Immature natural killer cell (primary cell): ENCODE measurements around the gene RPS23. TPM values are rescaled to one million over a fixed set of nuclear protein-coding genes. Genes with fewer than 3 reads are reported as not detected.

Experiments used
- DNase-seq, 3 donors: peaks; one replicate each; pipeline ENCODE4 v3.0.0; 2022; ENCODE audit warnings: mixed read lengths in 1 of 3
- H3K27ac Mint-ChIP-seq, 6 donors: one replicate each; pipeline ENCODE4 v1.8.0; 2020; ENCODE audit warnings: mixed read lengths in 6 of 6, mild to moderate bottlenecking in 5 of 6, inconsistent platforms in 4 of 6, moderate library complexity in 3 of 6
- H3K27me3 Mint-ChIP-seq, 3 donors: one replicate each; pipeline ENCODE4 v1.8.0; 2020 to 2021; ENCODE audit warnings: low read depth in 3 of 3, mild to moderate bottlenecking in 3 of 3, mixed read lengths in 3 of 3, moderate library complexity in 3 of 3, inconsistent platforms in 1 of 3
- H3K36me3 Mint-ChIP-seq, 3 donors: one replicate each; pipeline ENCODE4 v1.8.0; 2020; ENCODE audit warnings: mixed read lengths in 3 of 3, inconsistent platforms in 2 of 3, mild to moderate bottlenecking in 2 of 3
- H3K4me1 Mint-ChIP-seq, 2 donors: one replicate each; pipeline ENCODE4 v1.8.0; 2020; ENCODE audit warnings: inconsistent platforms in 2 of 2, mild to moderate bottlenecking in 2 of 2, mixed read lengths in 2 of 2, moderate library complexity in 1 of 2
- H3K4me3 Mint-ChIP-seq, 5 donors: one replicate each; pipeline ENCODE4 v1.8.0; 2020; ENCODE audit warnings: mild to moderate bottlenecking in 5 of 5, mixed read lengths in 5 of 5, inconsistent platforms in 3 of 5, moderate library complexity in 3 of 5
- H3K9me3 Mint-ChIP-seq, 6 donors: one replicate each; pipeline ENCODE4 v1.8.0; 2020; ENCODE audit warnings: mild to moderate bottlenecking in 6 of 6, mixed read lengths in 6 of 6, inconsistent platforms in 4 of 6, moderate library complexity in 3 of 6
- polyA plus RNA-seq, 3 donors: library from polyadenylated mRNA; unstranded; fragments of 300-500 nt; fragmentation: Illumina TruSeq; gene quantifications; one replicate each; pipeline ENCODE4 v1.2.3, GENCODE V29; 2021

Gene RPS23
- polyA plus RNA-seq: 1,000 to 10,000 TPM; 1,212 to 1,948 (median 1,346) TPM

DNA sequence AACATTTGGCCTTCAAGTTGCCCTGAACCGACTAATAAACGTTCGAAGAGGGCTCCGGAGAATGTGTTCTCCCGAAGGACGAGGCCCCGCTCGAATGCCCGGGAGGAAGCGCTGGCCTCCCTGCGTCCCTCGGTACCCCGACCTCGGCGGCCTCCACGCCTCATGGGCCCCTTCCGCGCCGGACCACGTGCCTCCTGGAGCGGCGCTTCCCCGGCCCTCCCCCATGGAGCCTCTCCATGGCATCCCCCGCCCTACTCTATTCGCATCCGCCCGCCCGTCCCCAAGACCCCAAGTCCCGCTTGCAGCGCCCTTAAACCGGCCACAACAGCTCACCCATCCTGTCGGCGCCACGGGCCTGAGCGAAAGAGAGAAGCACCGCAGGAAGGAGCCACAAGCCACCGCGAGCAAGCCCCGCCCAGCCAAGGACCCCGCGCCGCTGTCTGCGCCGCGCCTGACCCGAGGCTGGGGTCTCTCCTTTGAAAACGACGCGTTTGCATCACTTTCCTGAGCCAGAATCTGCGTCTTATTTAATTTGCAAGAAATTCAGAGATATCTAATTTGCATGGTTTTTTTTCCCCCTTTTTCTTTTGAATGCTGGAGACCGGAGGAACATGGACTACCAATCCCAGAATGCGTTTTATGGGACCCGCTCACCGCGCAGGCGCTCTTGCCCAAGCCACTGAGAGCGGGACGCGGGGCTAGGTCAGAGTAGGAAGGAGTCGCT is at the start of gene RPS23:
RPS23 (minus strand) TSS at position 368 of the 724 bp plus-strand sequence; CDS start at position 337, 31 bp downstream.
- Mint-ChIP-seq H3K4me1 (peaks cover 21 to 48% of the 10 kb centered on the region in 2 donors), H3K9me3 (no peaks in the 10 kb centered on the region), H3K4me3 (peak within 1 kb of the TSS; percentile 93 to 100 (median 98)), H3K27ac (peak within 1 kb of the TSS; percentile 90 to 99 (median 96)), H3K36me3 (peaks cover 12 to 26% (median 13%) of the 10 kb centered on the region in 3 donors), H3K27me3 (peaks cover 5 to 17% (median 9%) of the 10 kb centered on the region in 3 donors)
- peak; percentile 86 to 90 (median 89) for DNase-seq

DNA sequence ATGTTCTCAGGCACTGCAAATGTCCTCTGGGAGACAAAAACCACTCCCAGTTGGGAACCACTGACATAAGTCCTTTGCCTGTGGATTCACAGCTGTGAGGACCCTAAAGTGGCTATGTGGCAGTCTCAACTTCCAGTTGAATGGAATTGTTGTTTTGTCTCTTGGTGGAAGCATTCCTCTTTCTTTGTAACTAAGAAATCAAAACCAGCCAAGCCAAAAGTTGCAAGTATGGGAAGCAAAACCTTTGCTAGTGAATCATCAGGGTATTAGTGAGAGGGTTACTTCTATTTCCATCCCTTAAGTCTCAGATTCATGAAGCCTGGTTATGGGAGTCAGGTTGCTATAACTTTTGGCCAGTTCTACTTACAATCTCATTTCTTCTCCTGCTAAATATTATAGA is 49.8 kb upstream of the RPS23 start:
- Mint-ChIP-seq H3K36me3 (no peaks in the 10 kb centered on the region), H3K9me3 (peaks cover 0 to 1% (median 0%) of the 10 kb centered on the region in 6 donors), H3K27ac (no peak overlapping the region), H3K4me3 (no peak overlapping the region), H3K27me3 (peaks cover 0 to 2% (median 2%) of the 10 kb centered on the region in 3 donors), H3K4me1 (no peaks in the 10 kb centered on the region)
- no peak for DNase-seq

DNA sequence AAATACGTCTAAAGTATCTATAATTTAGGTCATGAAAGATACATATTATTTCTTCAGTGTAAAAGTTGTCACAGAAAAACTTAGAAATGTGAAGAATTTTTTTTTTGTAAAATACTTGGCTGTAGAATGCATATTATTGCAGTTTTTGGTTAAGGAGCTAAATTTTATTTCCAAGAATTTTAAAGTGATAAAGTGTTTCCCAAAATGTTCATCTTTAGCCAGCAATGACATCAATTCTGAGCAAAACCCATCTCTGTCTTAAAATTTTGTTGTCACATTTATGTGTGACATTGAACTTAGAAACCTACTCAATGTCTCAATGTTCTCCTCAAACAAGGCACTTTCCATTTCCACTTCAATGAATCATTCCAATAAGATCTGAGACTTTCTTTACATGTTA is 47.8 kb upstream of the RPS23 start:
- no peaks in the 10 kb centered on the region for H3K36me3 Mint-ChIP-seq

DNA sequence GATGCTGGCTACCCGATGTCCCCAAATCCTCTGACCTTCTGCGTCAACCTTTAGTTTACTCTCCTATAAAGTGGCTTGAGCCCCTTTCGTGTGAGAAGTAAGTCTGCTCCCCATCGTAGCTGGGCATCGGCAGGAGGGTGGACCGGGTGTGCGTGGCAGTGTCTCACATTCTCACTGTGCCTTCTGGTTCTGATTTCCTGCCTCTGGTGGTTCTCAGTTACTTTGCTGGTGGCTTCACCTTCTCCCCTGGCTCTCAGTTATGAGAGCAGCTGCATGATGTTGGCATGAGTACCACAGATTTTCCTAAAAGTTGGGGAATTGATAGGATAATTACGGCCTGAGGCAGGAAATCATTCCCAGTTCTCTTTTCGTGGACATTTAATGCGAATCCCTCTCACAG is 47.0 kb upstream of the RPS23 start:
- H3K4me1 Mint-ChIP-seq: no peaks in the 10 kb centered on the region
- no peak for DNase-seq
- no peak overlapping the region for H3K4me3 Mint-ChIP-seq
- H3K9me3 Mint-ChIP-seq: peaks cover 0 to 1% (median 0%) of the 10 kb centered on the region in 6 donors
- no peaks in the 10 kb centered on the region for H3K36me3 Mint-ChIP-seq
- H3K27me3 Mint-ChIP-seq: peaks cover 0 to 7% (median 2%) of the 10 kb centered on the region in 3 donors
- no peak overlapping the region for H3K27ac Mint-ChIP-seq

More for the DNA sequence above, 47.8 kb upstream of the RPS23 start:
- H3K27me3 Mint-ChIP-seq: peaks cover 2 to 7% (median 2%) of the 10 kb centered on the region in 3 donors
- no peak for DNase-seq
- H3K4me3 Mint-ChIP-seq: no peak overlapping the region
- peaks cover 0 to 1% (median 0%) of the 10 kb centered on the region in 6 donors for H3K9me3 Mint-ChIP-seq
- no peak overlapping the region for H3K27ac Mint-ChIP-seq
- no peaks in the 10 kb centered on the region for H3K4me1 Mint-ChIP-seq

DNA sequence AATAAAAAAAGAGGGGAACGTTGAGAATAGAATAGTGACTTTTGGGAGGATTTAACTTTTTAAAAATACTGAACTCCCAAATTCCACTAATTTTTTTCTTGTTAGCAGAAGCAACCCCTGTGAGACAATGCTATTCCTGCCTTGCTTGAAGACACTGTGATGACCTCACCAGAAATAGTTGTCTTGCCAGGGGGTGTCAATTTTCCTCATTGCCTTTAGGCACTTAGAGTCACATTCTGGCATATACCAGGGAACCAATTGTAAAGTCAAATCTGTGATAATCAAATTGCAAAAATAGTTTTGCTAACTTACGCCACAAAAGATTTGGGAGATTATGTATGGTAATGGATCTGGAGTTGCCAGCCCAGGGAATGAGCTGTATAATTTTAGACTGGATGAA is 42.8 kb upstream of the RPS23 start:
- Mint-ChIP-seq H3K4me1 (no peaks in the 10 kb centered on the region), H3K27me3 (peaks cover 2 to 9% (median 2%) of the 10 kb centered on the region in 3 donors), H3K27ac (no peak overlapping the region), H3K9me3 (no peaks in the 10 kb centered on the region), H3K36me3 (no peaks in the 10 kb centered on the region), H3K4me3 (no peak overlapping the region)
- DNase-seq: no peak

DNA sequence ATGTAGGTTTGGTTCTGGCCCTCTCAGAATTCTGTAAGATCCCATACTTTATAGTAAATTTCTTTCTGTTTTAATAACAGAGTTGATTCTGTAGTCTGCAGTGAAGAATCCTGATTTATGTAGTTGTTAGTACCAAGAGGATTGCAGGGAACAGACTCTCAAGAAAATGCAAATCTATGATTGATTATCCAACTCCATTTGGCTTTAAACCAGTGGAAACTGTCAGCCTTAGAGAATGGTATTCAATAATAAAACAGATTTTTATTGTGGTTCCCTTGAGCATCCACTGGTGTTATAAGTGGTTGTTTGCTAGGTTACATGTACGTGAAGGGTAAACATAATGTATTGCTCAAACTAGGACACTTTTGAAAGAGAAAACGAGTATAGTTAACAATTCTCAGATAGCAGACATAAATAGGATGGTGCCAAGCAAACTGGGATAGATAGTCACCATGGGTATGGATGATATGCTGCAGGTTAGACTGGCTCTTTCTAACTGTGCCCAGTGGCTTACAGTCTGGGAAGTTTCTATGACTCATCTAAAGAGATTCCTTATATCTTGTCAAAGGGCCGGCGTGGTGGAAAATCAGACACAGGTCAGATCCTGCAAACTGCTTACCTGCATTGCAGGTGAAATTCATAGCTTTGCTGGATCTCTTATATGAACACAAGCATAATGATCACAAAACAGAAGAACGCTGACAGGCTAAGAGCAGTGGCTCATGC is 41.7 kb upstream of the RPS23 start:
- Mint-ChIP-seq H3K9me3 (no peaks in the 10 kb centered on the region), H3K27me3 (peaks cover 2 to 11% (median 5%) of the 10 kb centered on the region in 3 donors), H3K4me3 (no peak overlapping the region), H3K36me3 (no peaks in the 10 kb centered on the region), H3K27ac (no peak overlapping the region), H3K4me1 (no peaks in the 10 kb centered on the region)
- no peak for DNase-seq

DNA sequence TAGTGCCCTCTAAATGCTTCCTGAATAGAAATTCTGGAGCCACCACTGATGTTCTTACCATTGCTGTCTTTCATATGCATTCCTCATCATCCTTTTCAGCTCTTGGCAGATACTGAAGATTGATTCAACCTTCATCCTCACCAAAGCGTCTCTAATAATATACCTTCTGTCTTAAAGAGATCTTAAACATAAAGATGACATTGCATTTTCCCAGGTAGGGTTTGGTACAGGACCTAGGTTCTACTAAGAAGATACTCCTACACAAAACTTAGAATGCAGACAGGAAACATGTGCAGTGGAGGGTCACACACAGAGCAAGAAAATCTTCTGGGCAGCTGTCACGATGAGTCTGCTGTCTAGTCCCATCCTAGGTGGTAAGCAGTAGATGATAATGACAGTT is 41.0 kb upstream of the RPS23 start:
- Mint-ChIP-seq H3K27me3 (peaks cover 2 to 11% (median 5%) of the 10 kb centered on the region in 3 donors), H3K4me3 (no peak overlapping the region), H3K27ac (no peak overlapping the region), H3K4me1 (no peaks in the 10 kb centered on the region), H3K9me3 (no peaks in the 10 kb centered on the region), H3K36me3 (no peaks in the 10 kb centered on the region)
- no peak for DNase-seq

DNA sequence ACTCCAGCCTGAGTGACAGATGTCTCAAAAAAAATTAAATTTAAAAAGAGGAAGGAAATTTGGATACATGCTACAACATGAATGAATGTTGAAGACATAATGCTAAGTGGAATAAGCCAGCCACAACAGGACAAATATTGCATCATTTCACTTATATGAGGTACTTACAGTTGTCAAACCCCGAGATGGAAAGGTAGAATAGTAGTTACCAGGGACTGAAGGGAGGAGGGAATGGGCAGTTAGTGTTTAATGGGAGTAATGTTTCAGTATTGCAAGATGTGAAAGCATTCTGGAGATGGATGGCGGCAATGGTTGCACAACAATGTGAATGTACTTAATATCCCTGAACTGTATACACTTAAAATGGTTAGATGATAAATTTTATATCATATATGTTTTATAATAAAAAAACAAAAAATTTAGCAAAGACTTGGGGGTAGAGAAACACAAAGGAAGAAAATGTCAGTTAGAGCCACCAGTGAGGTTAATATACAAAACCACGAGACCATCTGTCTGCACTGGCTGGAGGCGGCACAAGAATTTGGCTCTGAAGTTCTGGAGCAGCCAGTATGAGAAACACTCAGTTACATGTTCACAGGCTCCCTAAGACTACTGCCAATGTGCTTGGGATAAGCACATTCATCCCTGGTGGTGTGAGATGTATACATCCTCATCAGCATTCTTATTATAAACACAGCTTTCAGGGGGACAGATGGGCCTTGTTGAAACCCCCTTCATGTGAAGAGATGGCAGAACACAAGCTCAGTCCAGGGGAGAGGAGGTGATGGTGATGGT is 37.0 kb upstream of the RPS23 start:
- no peak for DNase-seq
- Mint-ChIP-seq H3K9me3 (no peaks in the 10 kb centered on the region), H3K27me3 (peaks cover 2 to 6% (median 4%) of the 10 kb centered on the region in 3 donors), H3K36me3 (peaks cover 3 to 8% (median 4%) of the 10 kb centered on the region in 3 donors), H3K27ac (no peak overlapping the region), H3K4me3 (no peak overlapping the region), H3K4me1 (no peaks in the 10 kb centered on the region)

DNA sequence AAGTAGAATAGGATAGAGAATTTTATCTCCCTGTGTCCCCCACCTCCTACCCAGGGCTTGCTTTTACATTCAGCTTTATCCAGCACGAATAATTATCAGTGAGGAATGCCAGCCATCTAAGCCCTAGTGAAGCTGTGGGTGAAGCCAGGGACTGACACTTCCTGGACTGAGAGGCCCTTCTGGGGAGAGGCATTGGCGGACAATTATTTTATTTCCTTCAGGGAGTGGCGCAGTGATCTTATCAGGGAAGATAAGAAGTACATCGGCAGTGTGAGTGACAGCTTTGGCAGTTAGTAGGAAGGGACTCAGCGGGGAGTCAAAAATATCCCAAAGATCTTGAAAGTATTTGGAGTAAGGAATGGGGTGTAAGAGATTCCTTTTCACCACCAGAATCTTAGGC is 34.9 kb upstream of the RPS23 start:
- Mint-ChIP-seq H3K4me3 (no peak overlapping the region), H3K4me1 (no peaks in the 10 kb centered on the region), H3K9me3 (no peaks in the 10 kb centered on the region), H3K27ac (no peak overlapping the region), H3K36me3 (peaks cover 8 to 23% (median 9%) of the 10 kb centered on the region in 3 donors), H3K27me3 (peaks cover 2 to 6% (median 3%) of the 10 kb centered on the region in 3 donors)
- DNase-seq: no peak

DNA sequence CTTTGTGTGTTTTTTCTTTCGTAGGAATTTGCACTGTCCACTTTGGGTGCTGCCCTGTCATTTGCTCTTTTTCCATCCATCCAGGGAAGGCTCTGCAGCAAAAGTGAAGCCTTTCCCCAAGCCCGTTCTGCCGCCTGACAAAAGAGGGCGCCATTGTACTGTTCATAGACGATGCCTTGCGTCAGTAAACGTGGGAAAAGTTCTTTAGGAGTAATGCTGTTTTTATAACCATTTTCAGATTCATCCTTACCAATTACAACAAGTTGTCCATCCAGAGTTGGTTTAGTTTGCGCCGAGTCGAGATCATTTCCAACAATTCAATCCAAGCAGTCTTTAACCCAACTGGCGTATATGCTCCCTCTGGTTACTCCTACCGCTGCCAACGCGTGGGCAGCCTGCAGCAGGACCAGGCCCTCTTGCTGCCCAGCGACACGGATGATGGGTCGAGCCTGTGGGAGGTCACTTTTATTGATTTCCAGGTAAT is 34.3 kb upstream of the RPS23 start:
- no peak overlapping the region for H3K27ac Mint-ChIP-seq

DNA sequence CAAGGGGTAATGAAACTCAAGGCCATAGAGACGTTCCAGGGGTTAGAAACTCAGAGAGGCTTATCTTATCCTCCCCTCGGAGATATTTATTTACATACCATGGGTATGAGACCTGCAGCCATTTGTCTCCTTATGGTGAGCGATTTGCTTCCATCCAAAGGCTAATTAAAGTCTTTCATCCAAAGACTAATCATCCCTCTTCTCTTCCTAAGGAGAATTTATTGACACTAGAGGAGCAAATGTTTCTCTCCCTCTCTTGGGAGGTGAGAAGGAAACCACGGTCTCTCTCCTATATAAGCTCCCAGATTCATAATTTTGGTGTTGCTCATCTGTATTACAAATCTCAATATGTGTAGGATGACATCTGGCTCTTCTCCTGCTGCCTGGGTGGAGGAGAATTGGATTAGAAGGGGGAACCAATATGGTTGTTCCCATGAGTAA is 31.0 kb upstream of the RPS23 start:
- H3K4me1 Mint-ChIP-seq: no peaks in the 10 kb centered on the region
- no peaks in the 10 kb centered on the region for H3K9me3 Mint-ChIP-seq
- H3K4me3 Mint-ChIP-seq: no peak overlapping the region

More for the DNA sequence above, 34.3 kb upstream of the RPS23 start:
- DNase-seq: no peak
- no peaks in the 10 kb centered on the region for H3K9me3 Mint-ChIP-seq
- H3K36me3 Mint-ChIP-seq: peaks cover 9 to 25% (median 9%) of the 10 kb centered on the region in 3 donors
- peaks cover 2 to 8% (median 3%) of the 10 kb centered on the region in 3 donors for H3K27me3 Mint-ChIP-seq
- no peak overlapping the region for H3K4me3 Mint-ChIP-seq
- no peaks in the 10 kb centered on the region for H3K4me1 Mint-ChIP-seq

DNA sequence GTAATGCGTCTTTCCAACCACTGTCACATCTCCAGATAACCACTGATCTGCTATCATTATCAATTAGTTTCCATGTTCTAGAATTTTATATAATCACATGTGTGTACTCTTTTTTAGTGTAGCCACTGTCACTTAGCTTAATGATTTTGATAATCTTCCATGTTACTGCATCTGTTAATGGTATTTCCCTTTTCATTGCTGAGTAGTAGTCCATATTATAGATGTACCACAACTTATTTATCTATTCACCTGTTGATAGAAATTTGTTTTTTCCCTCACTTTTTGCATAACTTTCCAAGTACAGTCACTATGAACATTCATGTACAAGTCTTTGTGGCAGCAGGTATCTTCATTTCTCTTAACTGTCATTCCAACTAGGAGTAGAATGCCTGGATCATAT is 30.3 kb upstream of the RPS23 start:
- Mint-ChIP-seq H3K9me3 (no peaks in the 10 kb centered on the region), H3K4me1 (no peaks in the 10 kb centered on the region), H3K4me3 (no peak overlapping the region), H3K27ac (no peak overlapping the region), H3K27me3 (peaks cover 0 to 5% (median 3%) of the 10 kb centered on the region in 3 donors), H3K36me3 (peaks cover 9 to 36% (median 20%) of the 10 kb centered on the region in 3 donors)
- no peak for DNase-seq

More for the DNA sequence above, 31.0 kb upstream of the RPS23 start:
- no peak overlapping the region for H3K27ac Mint-ChIP-seq
- DNase-seq: no peak
- peaks cover 0 to 5% (median 3%) of the 10 kb centered on the region in 3 donors for H3K27me3 Mint-ChIP-seq
- H3K36me3 Mint-ChIP-seq: peaks cover 9 to 37% (median 20%) of the 10 kb centered on the region in 3 donors

DNA sequence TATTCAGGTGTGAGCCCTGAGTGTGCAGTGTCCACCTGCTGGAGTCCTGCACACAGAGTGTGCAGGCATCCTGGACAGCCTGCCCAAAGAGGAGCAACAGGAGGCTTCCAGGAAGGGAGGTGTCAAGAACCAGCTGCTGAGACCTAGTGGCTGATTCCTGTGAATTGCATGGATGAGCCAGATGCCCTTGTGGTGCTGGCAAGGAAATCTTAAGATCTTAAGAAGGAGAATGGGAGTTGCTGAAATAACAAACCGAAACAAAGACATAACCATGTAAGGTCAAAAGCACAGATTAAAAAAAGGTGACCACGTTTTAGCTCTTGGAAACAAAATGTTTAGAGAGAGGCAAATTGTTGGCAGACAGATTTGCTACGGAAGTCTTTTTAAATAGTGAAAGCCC is 29.3 kb upstream of the RPS23 start:
- H3K36me3 Mint-ChIP-seq: peaks cover 9 to 34% (median 20%) of the 10 kb centered on the region in 3 donors
- no peak overlapping the region for H3K4me3 Mint-ChIP-seq
- no peaks in the 10 kb centered on the region for H3K4me1 Mint-ChIP-seq
- peaks cover 0 to 5% (median 3%) of the 10 kb centered on the region in 3 donors for H3K27me3 Mint-ChIP-seq
- no peaks in the 10 kb centered on the region for H3K9me3 Mint-ChIP-seq
- DNase-seq: no peak
- H3K27ac Mint-ChIP-seq: no peak overlapping the region
